ENCODE data around the gene ELL. TPM values are rescaled to one million over a fixed set of nuclear protein-coding genes. Genes with fewer than 3 reads are reported as not detected.

ELL gene
- total and polyA plus RNA-seq, 3 donors from 2014 or later, result 48.0 to 76.1 (median 75.8) TPM

DNA sequence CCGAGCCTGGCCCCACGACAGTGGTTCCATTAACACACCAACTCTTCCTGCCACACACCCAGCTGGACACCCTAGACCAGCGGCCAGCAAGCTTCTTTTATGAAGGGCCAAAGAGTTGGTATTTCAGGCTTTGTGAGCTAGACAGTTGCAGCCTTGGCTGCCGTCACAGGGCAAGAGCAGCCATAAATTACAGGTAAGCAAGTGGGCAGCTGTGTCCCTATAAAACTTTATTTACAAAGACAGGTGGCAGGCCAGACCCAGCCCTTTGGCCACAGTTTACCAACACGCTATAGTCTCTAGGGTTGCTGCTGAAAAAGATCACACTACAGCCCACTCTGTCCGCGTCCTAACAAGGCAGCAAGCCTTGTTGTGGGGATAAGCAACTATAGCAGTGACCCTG lies 13.3 kb downstream of the ELL start:
- peak overlapping the region in 1 of 2 donors; percentile 65 for H3K27ac ChIP-seq
- H3K9me3 ChIP-seq, result no peaks in the 10 kb centered on the region
- peaks cover 59% of the 10 kb centered on the region for H3K4me1 ChIP-seq
- no peak for DNase-seq
- TF ChIP-seq POLR2A (IDR thresholded peaks at IDR 0.05), result no peak
- TF ChIP-seq, protein P1, sequence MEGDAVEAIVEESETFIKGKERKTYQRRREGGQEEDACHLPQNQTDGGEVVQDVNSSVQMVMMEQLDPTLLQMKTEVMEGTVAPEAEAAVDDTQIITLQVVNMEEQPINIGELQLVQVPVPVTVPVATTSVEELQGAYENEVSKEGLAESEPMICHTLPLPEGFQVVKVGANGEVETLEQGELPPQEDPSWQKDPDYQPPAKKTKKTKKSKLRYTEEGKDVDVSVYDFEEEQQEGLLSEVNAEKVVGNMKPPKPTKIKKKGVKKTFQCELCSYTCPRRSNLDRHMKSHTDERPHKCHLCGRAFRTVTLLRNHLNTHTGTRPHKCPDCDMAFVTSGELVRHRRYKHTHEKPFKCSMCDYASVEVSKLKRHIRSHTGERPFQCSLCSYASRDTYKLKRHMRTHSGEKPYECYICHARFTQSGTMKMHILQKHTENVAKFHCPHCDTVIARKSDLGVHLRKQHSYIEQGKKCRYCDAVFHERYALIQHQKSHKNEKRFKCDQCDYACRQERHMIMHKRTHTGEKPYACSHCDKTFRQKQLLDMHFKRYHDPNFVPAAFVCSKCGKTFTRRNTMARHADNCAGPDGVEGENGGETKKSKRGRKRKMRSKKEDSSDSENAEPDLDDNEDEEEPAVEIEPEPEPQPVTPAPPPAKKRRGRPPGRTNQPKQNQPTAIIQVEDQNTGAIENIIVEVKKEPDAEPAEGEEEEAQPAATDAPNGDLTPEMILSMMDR (IDR thresholded peaks at IDR 0.05), result no peak
- WGBS, 2 donors, result 93 to 97% methylated on average over 7 of the region's 7 CpGs
- no peaks in the 10 kb centered on the region for H3K27me3 ChIP-seq
- no peak overlapping the region for H3K4me3 ChIP-seq
- intact Hi-C loops (cut with DNase I; ENCODE audit: low total_unique reads), result no loop called here
- H3K36me3 ChIP-seq (ENCODE audit: low read depth, missing control alignments), result no peaks in the 10 kb centered on the region

DNA sequence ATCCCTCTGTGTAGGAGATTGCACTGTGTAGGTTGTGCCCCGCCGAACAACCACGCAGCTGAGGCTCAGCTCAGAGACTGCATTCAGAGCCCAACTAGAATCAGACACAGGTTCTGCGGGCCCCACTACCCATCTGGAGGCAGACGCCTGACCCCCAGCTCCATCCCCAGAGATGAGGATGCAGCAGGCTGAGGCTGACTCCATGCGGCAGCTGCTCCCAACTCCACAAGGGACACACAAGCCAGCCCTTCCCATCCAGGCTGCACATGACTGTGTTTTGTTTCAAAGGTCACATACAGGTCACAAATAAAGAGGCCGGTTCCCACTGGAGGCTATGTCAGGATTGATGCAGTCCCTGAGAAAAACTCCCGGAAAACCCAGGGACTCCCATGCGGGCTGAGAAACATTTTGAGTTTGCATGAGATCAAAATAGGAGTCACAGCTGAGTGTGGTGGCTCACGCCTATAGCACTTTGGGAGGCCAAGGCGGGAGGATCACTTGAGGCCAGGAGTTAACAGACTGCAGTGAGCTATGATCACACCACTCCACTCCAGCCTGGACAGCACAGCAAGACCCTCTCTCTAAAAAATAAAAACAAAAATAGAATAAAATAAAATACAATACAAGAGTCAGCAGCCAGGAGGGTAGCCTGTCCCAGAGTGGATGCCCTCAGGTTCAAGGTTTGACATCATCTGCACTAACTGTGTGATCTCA lies 14.0 kb downstream of the ELL start:
- H3K4me1 ChIP-seq, result peaks cover 60% of the 10 kb centered on the region
- H3K27ac ChIP-seq, result peak overlapping the region; percentile 47 to 65
- H3K36me3 ChIP-seq (ENCODE audit: low read depth, missing control alignments), result no peaks in the 10 kb centered on the region
- 50 to 52% methylated on average over 10 to 11 of the region's 11 CpGs for WGBS, 2 donors
- H3K27me3 ChIP-seq, result no peaks in the 10 kb centered on the region
- no peak overlapping the region for H3K4me3 ChIP-seq
- no peaks in the 10 kb centered on the region for H3K9me3 ChIP-seq
- DNase-seq, result peak; percentile 70
- no peak for TF ChIP-seq POLR2A (IDR thresholded peaks at IDR 0.05)
- TF ChIP-seq, protein P1 (IDR thresholded peaks at IDR 0.05), result no peak
- intact Hi-C loops (cut with DNase I; ENCODE audit: low total_unique reads), result no loop called here

DNA sequence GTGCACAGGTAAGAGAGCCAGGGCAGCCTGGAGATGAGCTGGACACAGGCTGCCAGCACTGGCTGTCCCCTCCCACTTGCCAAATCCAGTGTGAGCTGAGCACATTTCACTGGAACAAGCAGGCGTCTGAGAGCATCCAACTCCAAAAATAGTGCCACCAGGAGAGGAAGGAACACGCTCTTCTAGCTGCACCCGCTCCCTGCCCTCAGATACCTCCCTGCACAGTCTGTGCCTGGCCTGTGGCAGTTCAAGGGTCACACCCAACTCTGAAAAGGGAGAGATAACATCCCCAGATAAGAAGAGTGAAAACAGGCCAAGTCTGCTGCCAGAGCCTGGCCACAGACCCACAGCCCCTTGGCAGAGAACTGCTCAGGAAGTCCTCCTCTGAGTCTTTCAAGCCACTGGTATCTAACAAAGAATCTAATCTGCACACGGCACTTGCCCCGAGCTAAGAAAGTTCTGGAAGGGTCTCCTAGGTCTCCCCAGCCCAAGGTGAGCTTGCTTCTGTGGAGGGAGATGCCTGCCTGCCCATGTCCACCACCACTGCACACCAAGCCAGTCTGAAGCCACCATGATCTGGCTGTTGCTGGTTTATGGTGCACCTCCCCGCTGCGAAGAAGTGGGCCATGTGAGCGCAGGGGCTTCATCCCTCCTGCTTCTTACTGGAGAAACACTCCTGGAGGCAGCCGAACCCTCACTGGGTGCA lies 14.7 kb downstream of the ELL start:
- Histone ChIP-seq H3K4me3 (no peak overlapping the region), H3K27ac (peak overlapping the region; percentile 47 to 65), H3K36me3 (ENCODE audit: low read depth, missing control alignments) (no peaks in the 10 kb centered on the region), H3K4me1 (peaks cover 63% of the 10 kb centered on the region), H3K9me3 (no peaks in the 10 kb centered on the region), H3K27me3 (no peaks in the 10 kb centered on the region)
- intact Hi-C loops (cut with DNase I; ENCODE audit: low total_unique reads), result no loop called here
- WGBS, 2 donors, result 50 to 55% methylated on average over 2 to 9 of the region's 9 CpGs
- no peak for DNase-seq
- TF ChIP-seq, protein P1 (IDR thresholded peaks at IDR 0.05), result no peak
- no peak for TF ChIP-seq POLR2A (IDR thresholded peaks at IDR 0.05)

DNA sequence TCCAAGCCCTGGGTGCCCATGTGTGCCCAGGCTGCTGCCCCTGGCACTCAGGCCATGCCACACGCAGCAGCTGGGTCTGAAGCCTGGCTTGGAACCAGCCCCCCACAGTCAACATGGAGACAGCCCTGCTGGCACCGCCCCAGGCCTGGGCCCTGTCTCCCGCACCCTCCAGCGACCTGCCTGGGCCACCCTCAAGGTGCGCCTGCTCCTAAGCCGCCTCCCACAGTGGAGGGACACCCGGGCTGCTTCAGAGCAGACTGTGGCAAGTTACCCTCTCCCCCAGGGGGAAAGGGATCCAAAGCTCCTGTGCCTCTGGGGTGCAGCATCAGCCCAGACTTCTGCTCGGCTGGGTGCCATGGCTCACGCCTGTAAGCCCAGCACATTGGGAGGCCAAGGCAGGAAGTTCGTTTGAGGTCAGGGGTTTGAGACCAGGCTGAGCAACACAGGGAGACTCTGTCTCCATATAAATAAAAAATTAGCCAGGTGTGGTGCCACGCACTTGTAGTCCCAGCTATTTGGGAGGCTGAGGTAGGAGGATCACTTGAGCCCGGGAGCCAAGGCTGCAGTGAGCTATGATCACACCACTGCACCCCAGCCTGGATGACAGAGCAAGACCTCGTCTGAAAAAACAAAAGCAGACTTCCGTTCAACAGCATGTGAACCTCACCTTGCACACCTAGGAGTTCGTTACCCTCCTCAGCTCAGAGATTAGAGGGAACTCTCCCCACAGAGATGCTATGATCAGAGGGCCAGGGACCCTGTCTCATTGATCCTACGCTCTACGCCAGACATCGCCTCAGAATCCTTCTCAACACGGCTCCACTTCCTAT lies 15.6 kb downstream of the ELL start:
- WGBS, 2 donors, result 78% methylated on average over 4 to 19 of the region's 19 CpGs

More for the DNA sequence above, 15.6 kb downstream of the ELL start:
- Histone ChIP-seq H3K27me3 (no peaks in the 10 kb centered on the region), H3K27ac (peak overlapping the region; percentile 47 to 65), H3K4me1 (peaks cover 71% of the 10 kb centered on the region), H3K36me3 (ENCODE audit: low read depth, missing control alignments) (no peaks in the 10 kb centered on the region), H3K4me3 (no peak overlapping the region), H3K9me3 (no peaks in the 10 kb centered on the region)
- no peak for DNase-seq
- intact Hi-C loops (cut with DNase I; ENCODE audit: low total_unique reads), result no loop called here
- no peak for TF ChIP-seq POLR2A (IDR thresholded peaks at IDR 0.05)
- TF ChIP-seq, protein P1 (IDR thresholded peaks at IDR 0.05), result no peak

All from testis (tissue), 3 donors.